HG03520 (cell line): ENCODE measurements around the gene GPHN.

ENCODE experiments used
- ATAC-seq: cut with Tn5 transposase; IDR thresholded peaks from one replicate; pipeline ENCODE4 v1.9.1; 2021; ENCODE audit warnings: mild to moderate bottlenecking, moderate library complexity; ENCODE audit not compliant: unreplicated experiment

Gene GPHN

DNA sequence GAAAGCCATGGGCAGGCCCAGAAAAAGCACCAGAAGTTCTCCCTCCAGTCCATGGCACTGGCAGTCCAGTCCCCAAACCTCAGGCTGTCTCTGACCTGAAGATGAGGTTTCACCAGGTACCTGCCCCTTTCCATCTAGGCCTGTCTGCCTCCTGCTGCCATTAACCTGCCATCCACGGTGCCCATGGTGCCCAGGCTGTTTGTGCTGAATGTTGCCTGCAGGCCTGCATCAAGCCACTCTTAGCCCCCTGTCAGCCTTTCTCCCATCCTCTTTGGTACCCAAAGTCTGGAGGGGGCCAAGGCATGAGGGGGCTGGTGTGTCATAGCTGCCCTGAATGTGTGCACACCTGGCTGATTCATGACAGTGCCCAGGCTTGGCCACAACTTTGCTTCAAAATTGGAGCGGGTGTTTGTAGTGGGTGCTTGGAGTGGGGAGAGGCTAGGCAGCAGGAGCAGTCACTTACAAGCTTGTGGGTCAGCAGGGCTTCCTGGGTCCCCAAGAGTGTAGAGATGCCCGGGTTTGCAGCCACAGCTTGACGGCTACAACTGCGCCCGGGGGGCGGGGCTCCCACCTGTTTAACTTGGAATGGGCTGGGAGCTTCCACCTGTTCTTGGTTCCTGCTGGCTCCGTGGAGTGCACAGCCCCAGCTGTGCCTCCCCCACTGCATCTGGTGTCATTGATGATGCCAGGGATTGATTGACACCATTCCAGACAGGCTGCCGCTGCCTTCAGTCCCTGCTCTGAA, 88.5 kb downstream of the GPHN start:
- ATAC-seq: no peak

DNA sequence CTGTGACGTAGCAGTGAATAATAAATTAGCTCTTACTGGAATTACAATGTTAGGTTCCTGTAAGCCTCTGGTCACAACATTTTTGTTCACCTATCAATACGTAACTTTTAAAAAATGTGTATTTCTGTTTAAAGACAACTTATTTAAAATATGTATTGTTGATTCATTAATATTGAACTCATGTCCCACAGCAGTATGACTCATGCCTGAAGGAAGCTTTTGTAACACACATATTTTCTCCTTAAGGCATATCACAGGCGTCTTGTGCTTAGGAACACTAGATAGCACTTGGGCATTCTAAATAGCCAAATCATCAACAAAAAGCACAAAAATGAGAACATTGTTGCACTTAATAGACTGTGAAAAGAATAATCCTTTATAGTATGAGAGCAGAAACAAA, 92.5 kb downstream of the GPHN start:
- ATAC-seq: no peak

DNA sequence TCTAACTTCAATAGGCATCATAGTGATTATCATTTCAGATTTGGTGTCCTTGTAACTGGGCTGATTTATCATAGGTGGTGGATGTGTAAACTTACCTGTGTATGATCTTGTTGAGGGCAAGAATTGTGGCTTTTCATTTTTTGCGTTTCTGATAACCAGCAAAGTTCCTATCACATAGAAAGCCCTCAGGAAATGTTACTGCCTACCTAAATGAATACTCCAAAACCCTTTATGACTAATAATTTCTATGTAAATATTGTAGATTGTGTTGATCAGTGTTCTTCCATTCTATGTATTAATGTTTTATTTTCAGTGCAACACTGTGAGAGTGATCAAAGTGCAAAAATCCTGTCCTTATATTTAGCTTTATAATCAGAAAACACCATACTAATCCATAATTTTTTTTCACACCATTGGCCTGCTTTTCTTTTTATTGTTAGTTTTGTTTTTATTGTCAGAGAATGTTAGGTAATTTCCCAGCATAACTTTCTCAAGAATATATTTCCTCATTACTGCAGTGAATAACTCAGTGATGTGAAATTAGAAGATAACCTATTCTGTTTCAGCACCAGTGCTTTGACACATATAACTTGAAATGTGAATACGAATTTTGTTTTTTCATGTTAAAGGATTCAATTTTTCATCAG, 94.1 kb downstream of the GPHN start:
- no peak for ATAC-seq

DNA sequence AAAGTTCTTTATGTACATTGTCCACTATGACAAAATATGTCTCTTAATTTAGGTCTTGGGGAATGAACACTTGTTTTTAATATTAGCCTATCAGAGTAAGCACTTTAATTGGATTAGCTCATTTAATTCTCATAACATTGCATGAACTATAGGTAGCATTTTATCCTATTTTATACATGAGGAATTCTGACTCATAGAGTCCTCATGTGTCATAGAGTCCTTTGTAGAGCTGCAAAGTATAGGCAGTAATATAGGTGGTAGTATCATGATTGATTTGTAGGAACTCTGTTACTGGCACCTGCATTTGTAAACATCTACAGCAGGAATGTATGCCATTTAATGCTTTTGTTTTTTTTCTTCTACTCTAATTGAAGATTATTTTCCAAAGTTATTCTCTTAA, 96.0 kb downstream of the GPHN start:
- no peak for ATAC-seq

DNA sequence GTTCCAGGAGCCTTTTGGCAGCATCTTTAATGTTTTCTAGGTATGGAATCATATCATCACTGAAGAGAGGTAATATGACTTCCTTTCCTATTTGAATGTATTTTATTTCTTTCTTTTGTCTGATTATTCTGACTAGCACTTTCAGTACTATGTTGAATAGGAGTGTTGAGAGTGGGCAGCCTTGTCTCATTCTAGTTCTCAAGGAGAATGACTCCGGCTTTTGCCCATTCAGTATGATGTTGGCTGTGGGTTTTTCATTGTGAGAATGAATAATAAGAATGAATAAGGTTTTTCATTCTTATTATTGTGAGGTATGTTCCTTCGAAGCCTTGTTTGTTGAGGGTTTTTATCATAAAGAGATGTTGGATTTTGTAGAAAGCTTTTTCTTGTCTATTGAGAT, 98.9 kb downstream of the GPHN start:
- ATAC-seq: no peak

DNA sequence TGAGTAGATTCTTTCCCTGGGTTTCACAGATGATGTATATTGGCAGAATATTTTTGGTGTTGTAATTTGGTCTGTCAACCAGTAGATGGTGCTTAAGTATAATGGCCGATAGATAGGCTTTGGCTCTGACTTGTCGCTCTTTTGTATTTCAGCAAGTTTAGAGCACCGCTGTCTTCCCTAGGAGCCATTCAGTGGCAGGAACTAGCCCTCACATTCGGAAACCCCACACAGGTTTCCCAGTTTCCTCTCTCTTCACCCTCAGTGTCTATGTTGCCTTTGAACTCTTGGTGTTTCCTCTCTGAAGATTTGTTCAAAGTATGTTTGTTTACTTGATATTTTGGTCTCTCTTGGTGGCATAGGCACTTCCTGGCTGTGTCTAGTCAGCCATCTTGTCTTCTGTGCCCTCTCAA, 102.2 kb downstream of the GPHN start:
- no peak for ATAC-seq

DNA sequence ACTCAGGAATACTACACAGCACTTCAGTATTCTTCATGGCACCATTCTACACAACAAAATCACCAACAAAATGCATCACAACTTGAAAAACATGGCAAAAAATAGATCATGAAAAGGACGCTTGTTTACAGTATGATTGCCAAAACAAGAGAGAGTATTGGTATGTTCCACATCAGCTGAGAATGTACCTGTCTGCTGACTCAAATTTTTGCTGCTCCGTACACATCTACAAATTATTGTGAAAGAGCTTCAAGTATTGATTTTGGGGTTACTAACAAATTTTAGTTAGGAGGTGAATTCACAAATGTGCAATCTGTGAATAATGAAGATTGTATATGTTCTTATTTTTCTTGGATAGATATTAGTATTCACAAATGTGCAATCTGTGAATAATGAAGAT, 105.4 kb downstream of the GPHN start:
- ATAC-seq: no peak

DNA sequence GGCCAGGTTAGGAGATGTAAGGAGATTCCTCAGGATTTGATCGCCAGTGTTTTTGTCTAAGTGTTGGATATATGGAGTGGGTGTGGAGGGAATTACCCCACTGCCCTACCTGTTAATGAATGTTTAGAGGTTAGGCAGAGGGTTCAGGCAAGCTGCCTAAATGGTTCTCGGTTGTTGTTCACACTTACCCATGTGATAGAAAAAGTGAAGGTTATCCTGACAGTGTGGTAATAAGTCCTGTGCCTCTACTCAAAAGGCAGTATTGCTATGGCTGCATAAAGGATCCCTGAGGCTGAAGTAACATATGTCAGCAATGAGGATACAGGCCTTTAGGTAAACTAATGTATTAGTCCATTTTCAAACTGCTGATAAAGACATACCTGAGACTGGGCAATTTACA, 112.0 kb downstream of the GPHN start:
- no peak for ATAC-seq

DNA sequence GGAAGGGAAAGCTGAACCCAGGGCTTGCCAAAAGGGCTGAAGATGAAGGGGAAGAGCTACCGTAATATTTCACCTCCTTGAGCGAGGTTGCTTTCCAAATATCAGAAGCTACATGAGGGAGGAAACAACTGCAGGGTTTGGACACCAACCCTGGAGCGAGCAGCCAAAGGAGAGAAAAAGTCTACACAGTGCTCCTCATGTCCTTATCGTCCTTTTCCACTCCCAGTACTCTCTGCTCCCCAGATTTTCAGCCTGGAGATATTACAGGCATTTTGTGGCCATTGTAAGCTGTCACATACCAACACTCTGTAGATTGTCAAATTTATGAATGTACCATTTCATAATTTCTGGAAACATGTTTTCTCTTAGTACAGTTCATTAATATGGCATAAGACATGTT, 115.9 kb downstream of the GPHN start:
- ATAC-seq: no peak

DNA sequence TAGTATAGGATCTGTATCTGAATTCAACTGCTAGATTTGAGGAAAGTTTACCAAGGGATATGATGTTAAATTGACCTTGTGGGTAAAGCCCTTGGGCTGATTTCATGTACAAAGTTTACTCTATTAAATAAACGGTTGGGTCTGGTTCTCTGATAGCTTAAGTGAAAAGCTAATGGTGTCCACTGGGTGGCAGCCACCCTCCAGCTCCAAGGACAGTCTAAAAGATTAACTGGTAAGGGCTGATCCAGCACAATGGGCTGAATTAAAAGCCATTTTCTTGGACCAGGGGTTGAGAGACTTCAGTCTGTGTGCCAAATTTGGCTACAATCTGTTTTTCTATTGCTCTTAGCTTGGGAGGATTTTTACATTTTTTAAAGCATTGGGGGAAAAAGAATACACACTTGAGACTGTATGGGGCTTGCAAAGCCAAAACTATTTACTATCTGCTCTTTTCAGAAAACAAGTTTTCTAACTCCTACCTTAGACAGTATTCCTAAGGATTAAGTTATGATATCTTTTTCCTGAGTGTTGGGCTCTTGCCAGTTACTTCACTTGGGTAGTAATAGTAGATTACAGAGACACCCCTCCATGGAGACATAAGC, 116.5 kb downstream of the GPHN start:
- ATAC-seq: peak; percentile 53

DNA sequence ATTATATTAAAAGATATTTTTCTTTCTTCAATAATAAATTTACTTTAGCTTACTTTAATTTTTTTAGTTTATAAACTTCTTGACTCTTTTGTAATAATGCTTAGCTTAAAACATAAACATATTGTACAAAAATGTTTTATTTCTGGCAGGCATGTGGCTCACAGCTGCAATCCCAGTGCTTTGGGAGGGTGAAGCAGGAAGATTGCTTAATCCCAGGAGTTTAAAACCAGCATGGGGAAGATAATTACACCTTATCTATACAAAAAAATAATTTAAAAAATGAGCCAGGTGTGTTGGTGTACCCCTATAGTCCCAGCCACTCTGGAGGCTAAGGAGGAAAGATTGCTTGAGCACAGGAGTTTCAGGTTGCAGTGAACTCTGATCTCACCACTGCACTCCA, 120.7 kb downstream of the GPHN start:
- no peak for ATAC-seq

DNA sequence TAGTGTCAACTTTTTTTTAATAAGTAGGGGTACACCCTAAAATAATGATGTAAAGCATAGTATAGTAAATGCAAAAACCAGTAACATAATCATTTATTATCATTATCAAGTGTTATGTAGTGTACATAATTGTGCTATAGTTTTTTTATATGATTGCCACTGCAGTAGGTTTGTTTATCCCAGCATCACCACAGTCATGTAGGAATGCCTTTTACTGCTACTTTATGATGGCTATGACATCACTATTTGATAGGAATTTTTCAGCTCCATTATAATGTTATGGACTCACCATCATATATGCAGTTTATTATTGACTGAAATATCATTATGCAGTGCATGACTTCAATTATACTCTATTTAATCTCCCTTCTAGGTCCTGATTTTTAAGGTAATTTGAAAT, 121.6 kb downstream of the GPHN start:
- ATAC-seq: no peak

DNA sequence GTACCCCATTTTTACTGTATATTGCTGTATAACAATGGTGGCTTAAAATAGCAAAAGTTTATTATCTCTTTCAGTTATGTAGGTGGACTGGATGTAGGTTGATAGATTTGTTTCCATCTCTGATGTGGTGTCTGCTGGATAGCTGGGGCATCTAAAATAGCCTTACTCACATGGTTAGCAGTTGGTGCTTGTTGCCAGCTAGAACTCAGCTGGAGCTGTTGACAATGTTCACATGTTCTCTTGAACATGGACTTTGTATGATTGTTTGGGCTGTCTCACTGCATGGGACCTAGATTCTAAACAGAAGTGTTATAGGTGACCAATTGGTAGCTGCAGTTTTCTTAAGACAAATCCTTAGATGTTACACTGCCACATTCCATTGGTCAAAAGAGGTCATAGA, 126.9 kb downstream of the GPHN start:
- ATAC-seq: no peak

DNA sequence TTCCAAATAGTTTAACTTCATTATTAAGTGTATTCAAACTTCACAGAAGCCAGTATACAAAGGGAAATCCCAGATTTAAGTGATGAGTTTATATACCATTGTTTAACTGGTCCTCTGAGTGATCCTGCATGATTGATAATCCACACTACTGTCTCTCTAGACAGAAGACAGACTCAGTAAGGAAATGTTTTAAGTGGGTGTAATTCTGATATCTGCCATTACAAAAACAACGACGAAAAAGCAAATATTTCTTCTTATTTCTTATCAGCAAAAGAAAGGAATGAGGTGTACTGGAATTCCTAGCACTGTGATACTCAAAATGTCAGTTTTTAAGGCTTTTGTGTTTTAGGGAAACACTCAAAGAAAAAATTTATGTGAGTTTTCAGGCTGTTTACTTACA, 127.5 kb downstream of the GPHN start:
- no peak for ATAC-seq

DNA sequence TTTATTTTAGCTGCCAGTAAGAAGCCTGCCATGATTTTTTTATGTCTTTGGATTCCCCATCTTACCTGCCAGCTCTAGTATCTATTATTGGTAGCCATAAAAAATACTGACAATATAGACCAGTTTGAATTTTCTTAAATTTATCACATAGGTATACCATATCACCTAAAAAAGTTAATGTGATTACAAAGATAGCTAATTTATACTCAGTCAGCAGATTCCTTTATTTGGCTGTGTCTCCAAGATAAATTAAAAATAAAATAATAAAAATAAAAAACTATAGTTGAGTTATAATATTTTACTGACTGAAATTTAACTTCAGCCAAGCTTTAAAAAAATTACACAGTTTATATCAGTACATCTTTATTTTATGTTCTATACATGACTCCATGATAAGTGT, 128.3 kb downstream of the GPHN start:
- no peak for ATAC-seq

DNA sequence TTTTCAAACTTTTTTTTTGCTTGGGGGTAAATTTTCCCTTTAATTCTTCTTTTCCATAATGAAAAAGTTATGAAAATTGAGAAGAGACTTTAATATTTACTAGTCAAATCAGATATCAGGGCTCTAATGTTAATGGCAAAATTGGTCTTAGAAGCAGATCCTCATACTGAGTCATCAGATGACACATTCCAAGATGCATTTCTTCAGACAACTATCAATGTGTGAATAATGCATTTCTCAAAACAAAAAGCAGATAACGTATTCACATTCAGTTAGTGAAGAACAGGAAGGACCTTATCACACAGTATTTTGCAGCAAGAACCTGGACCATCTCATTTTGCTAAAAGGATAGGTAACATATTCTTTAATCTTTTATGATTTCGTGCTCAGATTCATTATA, 130.7 kb downstream of the GPHN start:
- no peak for ATAC-seq

DNA sequence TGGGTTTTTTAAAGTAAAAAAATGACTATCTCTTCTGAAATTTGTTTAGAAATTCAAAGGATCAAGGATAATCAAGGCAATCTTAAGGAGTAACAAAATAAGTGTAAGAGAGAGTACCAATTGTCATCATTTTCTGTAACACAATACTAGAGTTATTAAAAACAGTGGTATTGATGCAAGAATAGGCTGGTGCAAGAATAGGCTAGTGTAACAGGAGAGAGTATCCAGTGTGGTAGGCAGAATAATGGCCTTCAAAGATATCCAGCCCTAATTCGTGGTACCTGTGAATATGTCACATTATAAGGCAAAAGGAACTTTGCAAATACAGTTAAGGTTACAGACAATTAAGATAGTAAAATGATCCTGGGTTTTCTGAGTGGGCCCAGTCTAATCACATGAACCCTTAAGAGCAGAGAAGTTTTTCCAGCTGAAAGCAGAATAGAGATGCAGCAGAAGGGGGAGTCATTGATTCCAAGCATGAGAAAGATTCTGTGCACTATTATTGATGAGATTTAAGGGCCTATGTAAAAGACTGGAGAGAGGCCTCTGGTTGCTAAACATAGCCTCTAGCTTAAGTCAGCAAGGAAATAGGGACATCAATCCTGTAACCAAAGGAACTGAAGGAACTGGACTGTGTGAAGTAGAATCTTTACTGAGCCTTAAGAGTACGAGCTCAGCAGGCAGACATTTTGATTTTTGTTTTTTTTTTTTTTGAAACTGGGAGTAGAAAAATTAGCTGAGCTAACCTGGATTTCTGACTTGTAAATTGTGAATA, 134.1 kb downstream of the GPHN start:
- ATAC-seq: no peak

DNA sequence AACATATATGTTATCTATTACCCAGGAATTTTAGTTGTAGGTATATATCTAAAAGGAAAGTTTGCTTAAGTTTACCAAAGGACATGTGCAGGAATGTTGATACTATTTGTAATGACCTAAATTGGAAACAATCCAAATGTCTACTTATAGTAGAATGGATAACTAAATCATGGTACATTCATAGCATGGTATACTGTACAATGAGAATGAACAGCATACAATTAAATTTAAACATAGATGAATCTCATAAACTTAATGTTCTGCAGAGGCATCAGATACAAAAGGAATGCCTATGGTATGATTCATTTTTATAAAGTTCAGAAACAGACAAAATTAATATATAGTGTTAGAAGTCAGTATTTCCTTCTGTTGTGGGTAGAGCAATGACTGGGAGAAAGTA, 135.4 kb downstream of the GPHN start:
- no peak for ATAC-seq

DNA sequence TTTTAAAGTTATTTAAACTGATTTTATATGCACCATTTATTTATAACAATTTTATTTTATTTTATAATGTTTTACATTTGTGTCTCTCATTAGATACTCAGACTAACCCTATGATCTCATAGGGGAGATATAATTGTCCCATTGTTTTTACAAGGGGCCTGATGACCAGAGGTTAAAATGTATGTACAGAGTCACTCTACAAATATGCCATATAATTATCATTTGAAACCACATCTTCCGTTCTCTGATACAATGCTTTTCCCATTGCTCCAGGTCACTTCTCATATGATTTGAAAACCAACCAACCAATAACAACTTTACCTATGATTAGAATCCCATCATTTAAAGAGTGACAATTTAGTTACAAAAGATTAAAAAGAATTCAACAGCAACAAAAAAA, 137.8 kb downstream of the GPHN start:
- ATAC-seq: no peak

DNA sequence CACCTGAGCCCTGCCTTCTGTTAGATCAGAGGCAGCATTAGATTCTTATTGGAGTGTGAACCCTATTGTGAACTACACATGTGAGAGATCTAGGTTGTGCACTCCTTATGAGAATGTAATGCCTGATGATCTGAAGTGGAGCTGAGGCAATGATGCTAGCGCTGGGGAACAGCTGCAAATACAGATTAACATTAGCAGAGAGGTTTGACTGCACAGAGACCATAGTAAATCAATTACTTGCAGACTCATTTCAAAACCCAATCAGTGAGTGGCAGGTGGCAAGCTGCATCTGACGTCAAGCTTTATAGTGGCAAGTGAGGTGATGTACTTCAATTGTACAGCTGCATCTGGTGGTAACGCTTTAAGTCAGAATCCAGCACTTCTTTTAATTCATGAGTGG, 141.6 kb downstream of the GPHN start:
- peak; percentile 79 for ATAC-seq

DNA sequence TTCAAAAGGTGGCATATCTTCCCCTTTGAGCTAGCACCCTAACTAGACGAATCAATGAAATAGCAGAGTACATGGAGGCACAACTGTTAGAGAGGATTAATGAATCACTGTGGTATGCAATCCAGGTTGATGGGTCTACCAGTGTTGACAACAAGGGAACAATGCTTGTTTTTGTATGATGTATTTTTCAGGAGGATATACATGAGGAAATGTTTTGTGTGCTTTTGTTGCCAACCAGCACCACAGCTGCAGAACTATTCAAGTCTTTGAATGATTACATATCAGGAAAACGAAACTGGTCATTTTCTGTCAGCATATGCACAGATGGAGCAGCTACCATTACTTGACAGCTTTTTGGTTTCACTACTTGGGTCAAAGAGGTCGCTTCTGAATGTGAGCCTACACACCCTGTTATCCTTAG, 142.6 kb downstream of the GPHN start:
- ATAC-seq: no peak
